HepG2 (cell line): ENCODE results near the gene EDEM1. TPM values are rescaled to one million over a fixed set of nuclear protein-coding genes. Genes with fewer than 3 reads are reported as not detected.
A peak's percentile ranks its signal among the peaks of the same experiment; 100 is the strongest.

Experiments used
- CBX1 ChIP-seq: IDR thresholded peaks from one replicate; pipeline ENCODE4 v1.6.1; 2016; ENCODE audit warnings: antibody characterized with exemption, low read depth
- CHD4 ChIP-seq: fragments of 200-600 bp; sonication (generic); IDR thresholded peaks from 2 replicates; pipeline ENCODE4 v1.7.0; 2017; ENCODE audit warnings: mild to moderate bottlenecking, low read length, borderline replicate concordance
- FOXP1 ChIP-seq, 2 experiments: fragments of 450-650 bp in 1 of 2; IDR thresholded peaks; 2 replicates each; pipeline ENCODE4 v1.6.1; 2017 to 2018; ENCODE audit warnings: antibody characterized with exemption in 1 of 2
- IRF2 ChIP-seq: IDR thresholded peaks from 2 replicates; pipeline ENCODE4 v1.6.1; 2018; ENCODE audit warnings: missing genetic modification reagents, missing compliant biosample characterization
- JUNB ChIP-seq: sonication (generic); formaldehyde crosslinking; IDR thresholded peaks from 2 replicates; pipeline ENCODE4 v1.8.0; 2022; ENCODE audit warnings: missing genetic modification reagents, mild to moderate bottlenecking, borderline replicate concordance
- KDM2A ChIP-seq: sonication (generic); formaldehyde crosslinking; IDR thresholded peaks from 2 replicates; pipeline ENCODE4 v1.4.0; 2020; ENCODE audit warnings: low read depth, missing genetic modification reagents, borderline replicate concordance
- NFIC ChIP-seq: IDR thresholded peaks from 2 replicates; pipeline ENCODE4 v1.6.1; 2012; ENCODE audit warnings: mild to moderate bottlenecking, low read length, inconsistent platforms
- RCOR2 ChIP-seq: IDR thresholded peaks from 2 replicates; pipeline ENCODE4 v1.6.1; 2016; ENCODE audit warnings: missing biosample characterization, missing genetic modification reagents
- SNAI1 ChIP-seq: sonication (generic); formaldehyde crosslinking; IDR thresholded peaks from 2 replicates; pipeline ENCODE4 v1.5.0; 2020; ENCODE audit warnings: mild to moderate bottlenecking, missing genetic modification reagents, borderline replicate concordance
- STAG1 ChIP-seq: sonication (generic); formaldehyde crosslinking; IDR thresholded peaks from 2 replicates; pipeline ENCODE4 v1.4.0; 2020; ENCODE audit warnings: missing genetic modification reagents
- TGIF2 ChIP-seq: IDR thresholded peaks from 2 replicates; pipeline ENCODE4 v1.6.1; 2016; ENCODE audit warnings: control low read depth, missing compliant biosample characterization
- ZNF234 ChIP-seq: sonication (generic); formaldehyde crosslinking; conservative IDR thresholded peaks from 2 replicates; pipeline ENCODE4 v1.5.1; 2020; ENCODE audit warnings: mild to moderate bottlenecking, missing genetic modification reagents
- ZNF274 ChIP-seq: sonication (generic); formaldehyde crosslinking; IDR thresholded peaks from 2 replicates; pipeline ENCODE4 v1.5.1; 2020; ENCODE audit warnings: mild to moderate bottlenecking, missing genetic modification reagents
- ZNF326 ChIP-seq: sonication (generic); formaldehyde crosslinking; IDR thresholded peaks from 2 replicates; pipeline ENCODE4 v1.4.0; 2020; ENCODE audit warnings: missing genetic modification reagents, borderline replicate concordance
- ZNF570 ChIP-seq: sonication (generic); formaldehyde crosslinking; IDR thresholded peaks from 2 replicates; pipeline ENCODE4 v1.4.0; 2020; ENCODE audit warnings: mild to moderate bottlenecking, missing genetic modification reagents, borderline replicate concordance
- ZNF761 ChIP-seq: sonication (generic); formaldehyde crosslinking; conservative IDR thresholded peaks from 2 replicates; pipeline ENCODE4 v1.4.0; 2020; ENCODE audit warnings: mild to moderate bottlenecking, missing genetic modification reagents
- polyA plus RNA-seq, 8 experiments: library from polyadenylated mRNA; depleted of rRNA in 3 of 8; stranded (reverse) in 7 of 8; unstranded in 1 of 8; fragments of >200 nt; fragmentation: Illumina TruSeq in 4 of 8; extraction: Trizol in 4 of 8; gene quantifications; 2 replicates each; pipeline versions ENCODE4 v1.2.1 to v1.2.3, GENCODE V29; 2011 to 2016; ENCODE audit warnings: low read depth in 4 of 8, missing spikeins in 1 of 8, mixed read lengths in 1 of 8; ENCODE audit not compliant: insufficient read depth in 1 of 8
- total RNA-seq, 5 experiments: library from RNA; depleted of rRNA; stranded (reverse); fragments of >200 nt; fragmentation: Illumina TruSeq; extraction: Trizol; gene quantifications; 2 replicates each; pipeline ENCODE4 v1.2.3, GENCODE V29; 2016; ENCODE audit warnings: low read depth in 1 of 5
- TF ChIP-seq, protein P1 (sequence below): sonication (generic); formaldehyde crosslinking; IDR thresholded peaks from 2 replicates; pipeline ENCODE4 v1.5.0; 2020; ENCODE audit warnings: mild to moderate bottlenecking, missing genetic modification reagents, borderline replicate concordance
- TF ChIP-seq, protein P2 (sequence below): sonication (generic); formaldehyde crosslinking; IDR thresholded peaks from 2 replicates; pipeline ENCODE4 v1.8.1; 2023; ENCODE audit warnings: missing genetic modification reagents, inconsistent platforms, borderline replicate concordance
- TF ChIP-seq, protein P3 (sequence below): sonication (generic); formaldehyde crosslinking; conservative IDR thresholded peaks from 2 replicates; pipeline ENCODE4 v1.8.0; 2022; ENCODE audit warnings: mild to moderate bottlenecking, moderate library complexity, missing genetic modification reagents

The EDEM1 gene
- total and polyA plus RNA-seq, 2 of the 13 experiments (the other 11 are each of a cell fraction or from before 2014, with no cell fraction given): 13.8 to 25.8 TPM

DNA sequence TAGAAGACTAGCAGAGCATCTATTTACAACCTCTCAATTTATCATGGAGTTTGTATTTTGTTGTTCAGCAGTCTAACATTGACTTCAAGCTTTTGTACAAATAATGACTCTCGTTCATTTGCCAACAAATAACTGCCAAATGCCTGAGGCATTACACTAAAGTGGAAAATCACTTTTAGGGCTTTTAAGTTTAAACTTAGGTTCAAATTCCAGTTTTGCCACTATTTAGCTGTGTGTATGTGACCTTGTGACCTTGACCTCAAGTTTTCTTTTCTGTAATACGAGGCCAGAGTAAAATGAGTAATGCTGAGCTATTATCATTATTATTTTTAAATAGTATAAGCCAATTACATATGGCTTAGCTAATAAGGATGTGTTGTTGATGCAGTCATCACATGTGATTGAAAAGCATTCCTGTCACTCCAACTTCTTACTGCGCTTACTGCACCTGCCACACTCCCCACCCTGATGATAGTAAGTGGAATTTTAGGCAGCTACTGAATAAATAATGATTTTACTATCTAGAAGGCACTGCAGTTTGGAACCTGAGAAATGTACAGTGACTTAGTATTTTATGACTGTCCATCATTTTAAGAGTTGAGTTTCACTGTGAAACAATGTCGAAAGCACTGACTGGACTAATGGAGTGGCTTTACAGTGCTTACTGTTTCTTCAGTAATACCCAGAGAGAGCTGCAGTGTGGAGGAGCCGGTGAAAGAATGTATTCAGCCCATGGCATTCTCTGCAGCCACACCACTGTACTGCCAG is 49.1 kb upstream of the EDEM1 start (continued):
- TF ChIP-seq, protein P1, sequence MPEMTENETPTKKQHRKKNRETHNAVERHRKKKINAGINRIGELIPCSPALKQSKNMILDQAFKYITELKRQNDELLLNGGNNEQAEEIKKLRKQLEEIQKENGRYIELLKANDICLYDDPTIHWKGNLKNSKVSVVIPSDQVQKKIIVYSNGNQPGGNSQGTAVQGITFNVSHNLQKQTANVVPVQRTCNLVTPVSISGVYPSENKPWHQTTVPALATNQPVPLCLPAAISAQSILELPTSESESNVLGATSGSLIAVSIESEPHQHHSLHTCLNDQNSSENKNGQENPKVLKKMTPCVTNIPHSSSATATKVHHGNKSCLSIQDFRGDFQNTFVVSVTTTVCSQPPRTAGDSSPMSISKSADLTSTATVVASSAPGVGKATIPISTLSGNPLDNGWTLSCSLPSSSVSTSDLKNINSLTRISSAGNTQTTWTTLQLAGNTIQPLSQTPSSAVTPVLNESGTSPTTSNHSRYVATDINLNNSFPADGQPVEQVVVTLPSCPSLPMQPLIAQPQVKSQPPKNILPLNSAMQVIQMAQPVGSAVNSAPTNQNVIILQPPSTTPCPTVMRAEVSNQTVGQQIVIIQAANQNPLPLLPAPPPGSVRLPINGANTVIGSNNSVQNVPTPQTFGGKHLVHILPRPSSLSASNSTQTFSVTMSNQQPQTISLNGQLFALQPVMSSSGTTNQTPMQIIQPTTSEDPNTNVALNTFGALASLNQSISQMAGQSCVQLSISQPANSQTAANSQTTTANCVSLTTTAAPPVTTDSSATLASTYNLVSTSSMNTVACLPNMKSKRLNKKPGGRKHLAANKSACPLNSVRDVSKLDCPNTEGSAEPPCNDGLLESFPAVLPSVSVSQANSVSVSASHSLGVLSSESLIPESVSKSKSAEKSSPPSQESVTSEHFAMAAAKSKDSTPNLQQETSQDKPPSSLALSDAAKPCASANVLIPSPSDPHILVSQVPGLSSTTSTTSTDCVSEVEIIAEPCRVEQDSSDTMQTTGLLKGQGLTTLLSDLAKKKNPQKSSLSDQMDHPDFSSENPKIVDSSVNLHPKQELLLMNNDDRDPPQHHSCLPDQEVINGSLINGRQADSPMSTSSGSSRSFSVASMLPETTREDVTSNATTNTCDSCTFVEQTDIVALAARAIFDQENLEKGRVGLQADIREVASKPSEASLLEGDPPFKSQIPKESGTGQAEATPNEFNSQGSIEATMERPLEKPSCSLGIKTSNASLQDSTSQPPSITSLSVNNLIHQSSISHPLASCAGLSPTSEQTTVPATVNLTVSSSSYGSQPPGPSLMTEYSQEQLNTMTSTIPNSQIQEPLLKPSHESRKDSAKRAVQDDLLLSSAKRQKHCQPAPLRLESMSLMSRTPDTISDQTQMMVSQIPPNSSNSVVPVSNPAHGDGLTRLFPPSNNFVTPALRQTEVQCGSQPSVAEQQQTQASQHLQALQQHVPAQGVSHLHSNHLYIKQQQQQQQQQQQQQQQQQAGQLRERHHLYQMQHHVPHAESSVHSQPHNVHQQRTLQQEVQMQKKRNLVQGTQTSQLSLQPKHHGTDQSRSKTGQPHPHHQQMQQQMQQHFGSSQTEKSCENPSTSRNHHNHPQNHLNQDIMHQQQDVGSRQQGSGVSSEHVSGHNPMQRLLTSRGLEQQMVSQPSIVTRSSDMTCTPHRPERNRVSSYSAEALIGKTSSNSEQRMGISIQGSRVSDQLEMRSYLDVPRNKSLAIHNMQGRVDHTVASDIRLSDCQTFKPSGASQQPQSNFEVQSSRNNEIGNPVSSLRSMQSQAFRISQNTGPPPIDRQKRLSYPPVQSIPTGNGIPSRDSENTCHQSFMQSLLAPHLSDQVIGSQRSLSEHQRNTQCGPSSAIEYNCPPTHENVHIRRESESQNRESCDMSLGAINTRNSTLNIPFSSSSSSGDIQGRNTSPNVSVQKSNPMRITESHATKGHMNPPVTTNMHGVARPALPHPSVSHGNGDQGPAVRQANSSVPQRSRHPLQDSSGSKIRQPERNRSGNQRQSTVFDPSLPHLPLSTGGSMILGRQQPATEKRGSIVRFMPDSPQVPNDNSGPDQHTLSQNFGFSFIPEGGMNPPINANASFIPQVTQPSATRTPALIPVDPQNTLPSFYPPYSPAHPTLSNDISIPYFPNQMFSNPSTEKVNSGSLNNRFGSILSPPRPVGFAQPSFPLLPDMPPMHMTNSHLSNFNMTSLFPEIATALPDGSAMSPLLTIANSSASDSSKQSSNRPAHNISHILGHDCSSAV: no peak
- TF ChIP-seq IRF2: no peak
- TF ChIP-seq KDM2A (CRISPR knock-in tag): no peak
- TF ChIP-seq CBX1: no peak
- peak; percentile 82 for TF ChIP-seq FOXP1 (IDR thresholded peaks at IDR 0.05)
- peak; percentile 76 for TF ChIP-seq FOXP1 (CRISPR knock-in tag; IDR thresholded peaks at IDR 0.05)
- TF ChIP-seq ZNF761 (CRISPR knock-in tag): no peak
- no peak for TF ChIP-seq ZNF570 (CRISPR knock-in tag)
- TF ChIP-seq, protein P2, sequence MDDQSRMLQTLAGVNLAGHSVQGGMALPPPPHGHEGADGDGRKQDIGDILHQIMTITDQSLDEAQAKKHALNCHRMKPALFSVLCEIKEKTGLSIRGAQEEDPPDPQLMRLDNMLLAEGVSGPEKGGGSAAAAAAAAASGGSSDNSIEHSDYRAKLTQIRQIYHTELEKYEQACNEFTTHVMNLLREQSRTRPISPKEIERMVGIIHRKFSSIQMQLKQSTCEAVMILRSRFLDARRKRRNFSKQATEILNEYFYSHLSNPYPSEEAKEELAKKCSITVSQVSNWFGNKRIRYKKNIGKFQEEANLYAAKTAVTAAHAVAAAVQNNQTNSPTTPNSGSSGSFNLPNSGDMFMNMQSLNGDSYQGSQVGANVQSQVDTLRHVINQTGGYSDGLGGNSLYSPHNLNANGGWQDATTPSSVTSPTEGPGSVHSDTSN (CRISPR knock-in tag): no peak
- TF ChIP-seq SNAI1 (CRISPR knock-in tag): no peak
- TF ChIP-seq ZNF234 (CRISPR knock-in tag): no peak
- TF ChIP-seq CHD4: 0 out of 2 replicates have a peak, but pooled peaks have one; percentile 46
- peak; percentile 19; the same call in 1 of the 2 replicates for TF ChIP-seq RCOR2
- TF ChIP-seq STAG1 (CRISPR knock-in tag): no peak
- TF ChIP-seq NFIC: peak; percentile 64; the same call in 1 of the 2 replicates
- no peak for TF ChIP-seq JUNB (CRISPR knock-in tag)
- no peak for TF ChIP-seq ZNF274 (CRISPR knock-in tag)
- TF ChIP-seq TGIF2 (CRISPR knock-in tag): no peak
- TF ChIP-seq, protein P3, sequence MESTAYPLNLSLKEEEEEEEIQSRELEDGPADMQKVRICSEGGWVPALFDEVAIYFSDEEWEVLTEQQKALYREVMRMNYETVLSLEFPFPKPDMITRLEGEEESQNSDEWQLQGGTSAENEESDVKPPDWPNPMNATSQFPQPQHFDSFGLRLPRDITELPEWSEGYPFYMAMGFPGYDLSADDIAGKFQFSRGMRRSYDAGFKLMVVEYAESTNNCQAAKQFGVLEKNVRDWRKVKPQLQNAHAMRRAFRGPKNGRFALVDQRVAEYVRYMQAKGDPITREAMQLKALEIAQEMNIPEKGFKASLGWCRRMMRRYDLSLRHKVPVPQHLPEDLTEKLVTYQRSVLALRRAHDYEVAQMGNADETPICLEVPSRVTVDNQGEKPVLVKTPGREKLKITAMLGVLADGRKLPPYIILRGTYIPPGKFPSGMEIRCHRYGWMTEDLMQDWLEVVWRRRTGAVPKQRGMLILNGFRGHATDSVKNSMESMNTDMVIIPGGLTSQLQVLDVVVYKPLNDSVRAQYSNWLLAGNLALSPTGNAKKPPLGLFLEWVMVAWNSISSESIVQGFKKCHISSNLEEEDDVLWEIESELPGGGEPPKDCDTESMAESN (CRISPR knock-in tag): no peak
- TF ChIP-seq ZNF326 (CRISPR knock-in tag): no peak
